GM12864 (cell line): ENCODE data around the gene TNFSF8.

Experiments
- DNase-seq: peaks from one replicate; pipeline ENCODE4 v3.0.0-alpha.2; 2011; ENCODE audit warnings: low read depth
- H3K4me3 ChIP-seq: 2 replicates; pipeline ENCODE4 v1.5.1; 2011; ENCODE audit warnings: mild to moderate bottlenecking, low read depth, low read length, control low read depth
- CTCF ChIP-seq: IDR thresholded peaks from 2 replicates; pipeline ENCODE4 v1.5.1; 2011; ENCODE audit warnings: low read depth, mild to moderate bottlenecking, moderate library complexity, low read length, control low read depth, inconsistent platforms; ENCODE audit errors: missing control alignments

The TNFSF8 gene

GRCh38 chr9:114900942-114901802, 29.2 kb downstream of the TNFSF8 start:
- no peak for DNase-seq
- no peak for TF ChIP-seq CTCF
- no peak overlapping the region for H3K4me3 ChIP-seq

- TF ChIP-seq CTCF: no peak
- no peak overlapping the region for H3K4me3 ChIP-seq
- no peak for DNase-seq
Observed at GRCh38 chr9:114899995-114900394, 30.4 kb downstream of the TNFSF8 start.

- TF ChIP-seq CTCF: no peak
- no peak for DNase-seq
- H3K4me3 ChIP-seq: no peak overlapping the region
Observed at GRCh38 chr9:114899461-114899860, 30.9 kb downstream of the TNFSF8 start.

GRCh38 chr9:114898741-114899140, 31.6 kb downstream of the TNFSF8 start:
- H3K4me3 ChIP-seq: no peak overlapping the region
- peak; percentile 27 for DNase-seq
- TF ChIP-seq CTCF: no peak

GRCh38 chr9:114897196-114897595, 33.2 kb downstream of the TNFSF8 start:
- no peak for DNase-seq
- TF ChIP-seq CTCF: no peak
- no peak overlapping the region for H3K4me3 ChIP-seq

- no peak for TF ChIP-seq CTCF
Observed at GRCh38 chr9:114896344-114896743, 34.0 kb downstream of the TNFSF8 start.

GRCh38 chr9:114895521-114895991, 34.8 kb downstream of the TNFSF8 start:
- no peak for TF ChIP-seq CTCF
- H3K4me3 ChIP-seq: no peak overlapping the region
- no peak for DNase-seq

More at GRCh38 chr9:114896344-114896743, 34.0 kb downstream of the TNFSF8 start:
- H3K4me3 ChIP-seq: no peak overlapping the region
- no peak for DNase-seq
